22Rv1 (cell line): ENCODE data around the gene P4HA3.

Experiments
- ZFX ChIP-seq: fragments of 450-650 bp; IDR thresholded peaks from 2 replicates; pipeline ENCODE4 v1.6.1; 2017; ENCODE audit warnings: antibody characterized with exemption, borderline replicate concordance
- TF ChIP-seq, protein P1 (sequence below): fragments of 450-650 bp; IDR thresholded peaks from 2 replicates; pipeline ENCODE4 v1.5.1; 2017; ENCODE audit warnings: mild to moderate bottlenecking

DNA sequence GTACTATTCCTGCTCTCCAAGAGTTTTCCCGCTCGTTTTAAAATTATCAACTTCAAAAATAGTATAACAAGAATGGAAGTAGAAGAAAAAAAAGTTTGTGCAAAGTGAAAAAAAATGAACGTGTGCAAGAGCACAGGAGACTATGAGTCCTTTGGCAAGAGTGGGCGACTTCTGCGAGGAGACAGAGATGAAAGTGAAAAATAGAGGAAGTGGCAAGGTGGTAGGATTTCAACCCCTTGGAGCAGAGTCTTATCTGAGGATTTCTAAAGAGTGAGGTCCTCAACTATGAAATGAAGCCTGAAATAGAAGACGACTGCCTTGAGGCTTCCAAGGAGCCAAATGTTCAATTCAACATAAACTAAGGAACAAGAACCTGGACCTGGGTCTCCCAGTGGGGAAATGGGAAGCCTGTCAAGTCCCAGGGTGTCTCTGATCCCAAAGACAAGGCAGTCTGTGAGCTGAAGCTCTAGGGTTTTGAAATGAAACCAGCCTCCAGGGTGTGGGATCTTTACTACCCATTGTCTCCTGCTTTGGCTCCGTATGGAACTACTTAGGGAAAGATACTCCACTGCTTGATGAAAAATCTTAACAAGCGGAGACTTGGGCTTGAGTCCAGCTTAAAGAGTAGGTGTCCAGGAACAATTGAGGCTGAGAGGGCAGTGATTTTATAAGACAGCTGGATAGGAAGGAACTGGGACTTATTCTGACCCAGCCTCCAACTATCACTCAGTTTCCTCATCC lies 4.8 kb downstream of the P4HA3 start:
- TF ChIP-seq, protein P1, sequence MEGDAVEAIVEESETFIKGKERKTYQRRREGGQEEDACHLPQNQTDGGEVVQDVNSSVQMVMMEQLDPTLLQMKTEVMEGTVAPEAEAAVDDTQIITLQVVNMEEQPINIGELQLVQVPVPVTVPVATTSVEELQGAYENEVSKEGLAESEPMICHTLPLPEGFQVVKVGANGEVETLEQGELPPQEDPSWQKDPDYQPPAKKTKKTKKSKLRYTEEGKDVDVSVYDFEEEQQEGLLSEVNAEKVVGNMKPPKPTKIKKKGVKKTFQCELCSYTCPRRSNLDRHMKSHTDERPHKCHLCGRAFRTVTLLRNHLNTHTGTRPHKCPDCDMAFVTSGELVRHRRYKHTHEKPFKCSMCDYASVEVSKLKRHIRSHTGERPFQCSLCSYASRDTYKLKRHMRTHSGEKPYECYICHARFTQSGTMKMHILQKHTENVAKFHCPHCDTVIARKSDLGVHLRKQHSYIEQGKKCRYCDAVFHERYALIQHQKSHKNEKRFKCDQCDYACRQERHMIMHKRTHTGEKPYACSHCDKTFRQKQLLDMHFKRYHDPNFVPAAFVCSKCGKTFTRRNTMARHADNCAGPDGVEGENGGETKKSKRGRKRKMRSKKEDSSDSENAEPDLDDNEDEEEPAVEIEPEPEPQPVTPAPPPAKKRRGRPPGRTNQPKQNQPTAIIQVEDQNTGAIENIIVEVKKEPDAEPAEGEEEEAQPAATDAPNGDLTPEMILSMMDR, result no peak
- no peak for TF ChIP-seq ZFX
